NCI-H345 (cell line): ENCODE measurements around the gene RRH.
"Not testable (repeated sequence)": the region's sequence is repeated elsewhere in the genome, so short reads cannot be mapped to it uniquely, and the experiment has no call there.

Experiments used
- DNase-seq: peaks from one replicate; lab custom pipeline; 2025; lab: John Stamatoyannopoulos, UW

The RRH gene

DNA sequence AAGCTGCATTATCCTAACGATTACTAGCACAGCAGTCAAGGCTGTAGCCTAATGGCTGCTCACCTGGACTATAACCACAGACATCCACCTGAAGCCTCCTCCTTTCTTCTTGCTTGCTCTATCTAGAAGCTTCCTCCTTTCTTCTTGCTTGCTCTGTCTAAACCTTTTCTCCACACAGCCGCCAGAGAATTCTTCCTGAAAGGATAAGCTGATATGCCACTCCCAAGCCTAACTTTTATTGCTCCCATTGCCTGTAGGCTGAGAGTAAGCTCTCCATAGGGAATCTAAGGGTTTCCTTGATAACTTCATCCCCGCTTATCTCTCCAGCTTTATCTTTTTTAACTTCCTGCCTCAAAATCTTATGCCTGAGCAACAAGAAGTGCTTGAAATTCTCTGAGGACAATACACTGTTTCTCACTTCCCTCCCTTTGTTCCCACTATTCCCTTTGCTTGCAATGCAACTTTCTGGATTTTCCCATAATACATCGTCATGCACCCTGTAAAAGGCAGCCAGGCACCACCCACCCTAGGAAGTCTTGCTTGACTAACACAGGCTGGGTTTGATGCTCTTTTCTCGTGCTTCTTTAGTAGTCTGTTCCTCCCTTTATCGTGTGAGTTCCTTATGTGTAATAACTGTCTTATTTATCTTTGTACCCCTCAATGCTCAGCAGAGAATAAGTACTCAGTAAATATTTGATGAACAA is 18.8 kb downstream of the RRH start:
- no peak for DNase-seq

DNA sequence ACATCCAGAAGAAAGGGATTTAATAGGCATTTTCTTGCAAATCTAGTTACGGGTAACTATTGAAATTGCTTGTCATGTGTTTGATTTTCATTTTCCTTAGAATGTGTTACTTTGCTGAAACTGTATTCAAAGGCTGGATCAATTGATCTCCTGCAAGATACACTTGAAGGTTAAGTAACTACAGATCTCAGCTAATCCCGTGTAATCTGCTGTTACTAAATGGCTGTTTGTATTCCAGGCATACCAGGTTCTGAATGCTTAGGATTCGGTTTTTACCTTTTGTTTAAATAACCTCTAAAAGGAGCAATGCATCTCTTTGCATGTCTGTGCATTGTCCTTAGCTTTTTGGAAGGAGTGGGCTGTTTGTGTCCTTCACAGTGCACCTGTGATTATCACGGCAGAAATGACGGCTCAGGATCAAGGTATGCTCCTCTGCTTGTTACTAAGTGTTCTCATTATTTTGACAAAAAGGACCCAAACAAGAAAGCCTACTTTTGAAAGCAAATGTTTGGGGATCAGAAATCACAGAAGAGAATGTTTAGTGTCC is 20.2 kb downstream of the RRH start, which contains the start of gene LRIT3:
TSS of gene LRIT3 (plus strand) at position 212 of the 547 bp plus-strand sequence. CDS start at position 307, 95 bp downstream.
- DNase-seq, result no peak

DNA sequence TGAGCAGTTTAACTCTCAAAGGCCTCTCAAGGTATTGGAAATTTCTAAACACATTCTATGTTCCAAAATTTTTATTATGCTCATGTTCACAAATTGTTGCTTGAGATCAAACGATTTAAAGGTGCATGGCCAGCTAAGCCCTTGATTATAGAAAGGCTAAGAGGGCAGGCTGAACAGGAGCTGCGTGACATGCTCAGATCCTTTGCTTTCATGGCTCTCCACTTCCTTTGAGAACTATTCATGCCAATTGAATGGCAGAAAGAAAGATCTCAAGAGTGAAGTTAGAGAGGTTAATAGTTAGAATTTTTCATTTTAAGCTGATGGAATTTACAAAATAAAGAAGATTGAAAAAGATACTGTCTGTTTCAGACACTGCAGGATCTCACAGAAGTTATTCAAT is 20.7 kb downstream of the RRH start:
- DNase-seq, result no peak

DNA sequence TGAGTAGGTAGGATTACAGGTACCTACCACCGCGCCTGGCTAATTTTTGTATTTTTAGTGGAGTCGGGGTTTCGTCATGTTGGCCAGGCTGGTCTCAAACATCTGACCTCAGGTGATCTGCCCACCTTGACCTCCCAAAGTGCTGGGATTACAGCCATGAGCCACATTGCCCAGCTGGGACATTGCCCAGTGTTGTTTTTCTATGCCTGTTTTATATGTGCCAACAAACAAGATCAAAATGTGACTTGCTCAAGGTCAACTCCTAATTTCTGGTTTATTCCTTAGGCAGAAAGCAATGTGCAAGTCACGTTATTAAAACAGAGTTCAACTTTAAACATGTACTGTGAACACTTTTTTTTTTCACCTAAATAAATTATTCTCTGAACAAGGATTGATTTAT is 22.8 kb downstream of the RRH start:
- DNase-seq, result no peak

DNA sequence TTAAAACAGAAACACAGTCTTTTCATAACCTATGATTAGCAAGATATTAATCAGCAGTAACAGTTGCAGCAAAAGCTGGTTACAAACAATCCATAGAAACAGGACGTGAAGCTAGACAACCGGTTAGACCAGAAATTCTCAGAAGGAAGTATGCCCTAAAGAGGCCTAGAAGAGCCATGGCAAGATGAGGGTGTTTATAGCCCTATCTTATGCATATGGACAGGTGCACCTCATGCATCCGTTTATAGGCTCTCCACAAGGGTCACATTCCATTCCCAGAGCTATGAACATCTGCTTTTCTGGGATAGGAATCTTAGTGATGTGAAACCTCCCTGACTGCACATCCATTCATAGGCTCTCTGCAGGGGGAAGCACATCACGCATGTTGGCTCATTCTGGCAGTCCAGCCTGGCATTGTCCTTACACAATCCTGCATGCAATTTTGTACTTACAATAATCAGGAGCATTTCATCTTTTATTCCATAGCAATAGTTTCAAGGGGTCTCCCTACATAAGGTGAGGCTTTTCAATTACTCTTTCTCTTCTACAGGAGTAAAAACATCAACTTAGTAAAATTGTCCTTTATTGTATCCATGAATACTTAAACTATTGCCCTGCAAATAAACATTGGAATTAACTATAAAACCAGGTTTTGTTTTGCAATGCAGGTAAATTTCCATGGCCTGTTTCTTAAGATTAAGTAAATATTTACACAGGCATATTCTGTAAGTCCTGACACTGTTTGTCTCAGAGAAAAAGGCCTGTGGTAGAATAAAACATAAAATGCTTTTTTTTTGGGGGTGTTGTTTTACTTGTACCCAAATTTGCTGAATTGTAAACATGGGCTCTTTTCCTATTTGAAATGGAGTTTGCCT is 31.9 kb downstream of the RRH start:
- not testable (repeated sequence) for DNase-seq

DNA sequence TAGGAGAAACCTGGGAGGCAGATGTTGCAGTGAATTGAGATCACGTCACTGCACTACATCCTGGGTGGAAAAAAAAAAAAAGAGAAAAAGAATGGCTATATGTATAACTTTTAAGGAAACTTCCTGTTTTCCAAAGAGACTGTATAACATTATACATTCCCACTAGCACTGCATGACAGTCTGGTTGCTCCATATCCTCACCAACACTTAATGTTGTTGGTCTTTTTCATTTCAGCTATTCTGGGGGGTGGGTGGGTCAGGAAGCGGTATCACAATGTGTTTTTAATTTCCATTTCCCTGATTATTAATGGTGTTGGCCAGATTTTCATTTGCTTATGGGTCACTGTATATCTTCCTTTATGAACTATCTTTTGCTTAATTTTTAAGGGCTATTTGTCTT is 33.5 kb downstream of the RRH start:
- no peak for DNase-seq

DNA sequence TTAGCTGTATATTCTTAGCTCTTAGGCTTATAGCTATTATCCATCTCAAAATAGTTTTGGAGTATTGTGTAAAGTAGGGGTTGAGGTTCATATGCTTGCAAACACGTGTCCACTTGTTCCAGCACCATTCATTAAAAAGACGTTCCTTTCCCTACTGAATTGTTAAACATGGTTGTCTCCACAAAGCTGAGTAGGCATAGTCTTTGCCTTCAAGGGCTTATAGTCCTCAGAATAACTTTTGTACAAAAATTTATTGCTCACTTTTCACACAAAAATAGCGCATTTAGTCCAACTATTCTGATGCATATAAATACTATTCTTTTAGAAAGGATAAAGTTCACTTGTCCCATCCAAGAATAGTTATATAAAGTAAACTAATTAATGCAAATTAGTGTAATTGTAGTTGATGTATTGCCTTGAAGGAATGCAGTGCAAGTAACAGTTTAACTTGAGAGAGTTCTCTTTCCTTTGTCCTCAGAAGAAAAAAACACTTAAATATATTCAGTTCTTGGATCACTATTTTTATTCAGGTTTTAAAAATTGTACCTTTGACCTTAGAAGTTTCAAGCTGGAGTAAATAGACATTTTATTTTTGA is 34.2 kb downstream of the RRH start:
- DNase-seq, result no peak

DNA sequence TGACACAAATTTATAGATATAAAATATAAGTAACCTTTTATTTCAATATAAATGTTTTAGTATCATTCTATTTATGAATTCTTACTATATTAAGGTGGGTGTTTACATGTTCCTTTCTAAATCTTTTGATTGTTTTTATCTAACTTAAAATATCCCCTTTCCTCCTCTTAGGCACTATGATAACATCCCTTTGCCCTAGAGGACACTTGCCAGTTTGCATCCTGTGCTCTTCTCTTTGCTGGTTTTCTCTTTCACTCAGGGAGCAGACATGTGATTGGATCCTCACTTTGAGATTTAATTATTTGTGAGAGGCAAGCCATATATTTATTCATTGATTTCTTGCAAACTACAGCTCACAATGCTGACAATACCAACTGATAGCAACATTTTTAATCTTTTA is 36.4 kb downstream of the RRH start:
- no peak for DNase-seq

DNA sequence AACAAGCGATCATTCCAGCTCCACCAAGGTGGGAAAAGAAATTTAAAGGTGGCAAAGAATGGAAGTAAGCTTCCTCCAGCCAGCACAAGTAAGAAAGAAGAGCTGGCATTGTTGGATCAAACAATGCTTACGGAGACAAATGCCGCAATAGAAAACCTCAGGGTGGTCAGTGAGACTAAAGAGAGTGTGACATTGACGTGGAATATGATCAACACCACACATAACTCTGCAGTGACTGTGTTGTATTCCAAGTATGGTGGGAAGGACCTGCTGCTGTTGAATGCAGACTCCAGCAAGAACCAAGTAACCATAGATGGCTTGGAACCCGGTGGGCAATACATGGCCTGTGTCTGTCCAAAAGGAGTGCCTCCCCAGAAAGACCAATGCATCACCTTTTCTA is 42.3 kb downstream of the RRH start:
- DNase-seq, result no peak

DNA sequence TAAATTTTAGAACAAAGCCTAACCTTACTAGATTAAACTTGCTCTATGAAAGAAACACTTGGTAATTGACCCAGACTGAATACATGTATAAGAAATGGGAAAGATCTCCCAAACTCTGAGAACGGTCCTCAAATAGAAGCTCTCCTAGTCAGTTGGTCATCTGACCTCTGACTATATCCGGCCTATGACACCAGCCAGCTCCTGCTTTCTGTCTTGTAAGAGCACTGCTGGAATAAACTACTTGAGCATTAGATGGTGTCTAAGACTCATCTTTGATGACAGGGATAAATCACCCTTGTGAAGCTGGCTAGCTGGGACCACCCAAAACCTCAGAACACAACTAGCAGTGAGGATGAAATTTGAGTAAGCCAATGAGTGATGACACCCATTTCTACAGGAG is 44.3 kb downstream of the RRH start:
- DNase-seq, result no peak

DNA sequence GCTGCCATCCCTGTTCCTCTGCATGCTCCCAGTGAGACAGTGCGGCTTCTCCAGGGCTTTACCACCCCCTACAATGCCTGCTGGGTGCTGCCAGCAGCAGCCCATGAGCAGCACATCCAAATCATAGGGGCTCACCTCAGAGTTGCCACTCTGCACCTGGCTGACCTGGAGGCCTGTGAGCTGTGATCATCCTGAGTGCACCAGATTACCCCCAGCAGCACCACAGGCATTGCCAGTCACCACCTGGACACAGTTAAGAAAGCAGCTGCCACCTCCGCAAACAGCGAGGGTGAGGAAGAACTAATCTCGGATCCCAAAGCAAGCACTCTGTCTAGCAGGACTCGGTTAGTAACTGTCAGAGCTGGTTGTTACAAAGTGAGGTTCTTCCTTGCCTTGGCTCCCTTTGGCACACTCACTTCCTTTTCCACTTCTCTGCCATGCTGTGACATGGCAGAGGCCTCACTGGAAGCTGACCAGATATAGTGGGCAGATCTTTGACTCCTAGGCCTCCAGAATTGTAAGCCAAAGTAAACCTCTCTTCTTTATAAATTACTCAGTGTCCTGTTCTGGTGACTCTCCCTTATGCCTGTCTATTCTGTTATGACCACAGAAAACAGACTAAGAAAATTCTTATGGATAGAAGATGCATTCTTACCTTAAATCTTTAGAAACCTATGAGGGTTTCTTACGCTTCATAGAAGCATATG is 45.3 kb downstream of the RRH start:
- DNase-seq, result no peak

DNA sequence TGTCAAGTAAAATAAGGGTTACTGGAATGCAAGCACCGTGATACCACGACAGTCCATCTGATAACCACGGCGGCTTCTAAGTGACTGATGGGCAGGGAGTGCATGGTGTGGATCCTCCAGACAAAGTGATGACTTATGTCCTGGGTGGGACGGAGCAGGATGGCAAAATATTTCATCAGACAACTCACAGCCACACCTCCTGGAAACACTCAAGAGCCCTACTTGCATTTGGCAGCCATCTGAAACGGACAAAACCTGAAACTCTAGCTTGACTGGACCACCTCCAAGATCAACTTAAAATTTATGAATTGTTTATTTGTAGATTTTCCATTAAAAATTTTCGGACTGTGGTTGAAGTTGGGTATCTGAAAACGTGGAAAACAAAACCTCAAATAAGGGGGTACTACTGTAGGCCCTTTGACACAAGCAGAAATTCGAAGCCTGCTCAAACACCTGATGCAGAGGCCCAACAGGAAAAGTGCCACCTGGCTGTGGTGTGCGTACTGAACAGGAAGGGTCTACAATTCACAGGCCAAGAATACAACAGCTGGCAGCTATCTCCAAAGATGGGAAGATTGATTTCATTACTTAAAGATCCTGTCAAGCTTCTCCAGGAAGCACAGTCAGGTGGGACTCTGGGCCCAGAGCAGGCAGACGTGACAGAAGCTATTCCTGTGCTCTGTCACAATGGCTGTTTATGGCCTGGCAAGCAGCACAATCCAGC is 46.2 kb downstream of the RRH start:
- no peak for DNase-seq

DNA sequence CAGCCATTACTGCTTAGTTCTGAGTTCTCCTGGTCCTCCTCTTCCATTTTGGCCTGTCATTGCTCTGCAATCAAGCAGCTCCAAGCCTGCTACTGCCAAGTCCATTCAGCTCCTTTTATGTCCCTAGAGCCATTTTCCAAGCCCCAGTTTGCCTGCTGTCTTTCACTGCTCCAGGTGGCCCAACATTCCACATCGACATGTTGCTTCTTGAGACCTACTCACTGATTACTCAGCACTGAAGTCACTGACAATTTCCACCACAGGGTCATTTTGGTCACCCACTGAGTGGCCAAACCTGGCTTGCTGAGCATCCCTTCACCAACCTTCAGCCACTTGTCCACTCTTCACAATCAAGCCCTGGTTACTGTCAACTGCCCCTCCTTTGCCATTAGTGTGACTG is 47.3 kb downstream of the RRH start:
- DNase-seq, result no peak

DNA sequence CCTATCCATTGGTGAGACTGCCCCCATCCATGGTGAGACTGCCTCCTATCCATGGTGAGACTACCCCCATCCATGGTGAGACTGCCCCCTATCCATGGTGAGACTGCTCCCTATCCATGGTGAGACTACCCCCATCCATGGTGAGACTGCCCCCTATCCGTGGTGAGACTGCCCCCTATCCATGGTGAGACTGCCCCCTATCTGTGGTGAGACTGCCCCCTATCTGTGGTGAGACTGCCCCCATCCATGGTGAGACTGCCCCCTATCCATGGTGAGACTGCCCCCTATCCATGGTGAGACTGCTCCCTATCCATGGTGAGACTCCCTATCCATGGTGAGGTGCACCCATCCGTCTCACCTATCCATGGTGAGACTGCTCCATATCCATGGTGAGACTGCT is 47.8 kb downstream of the RRH start:
- DNase-seq, result not testable (repeated sequence)

DNA sequence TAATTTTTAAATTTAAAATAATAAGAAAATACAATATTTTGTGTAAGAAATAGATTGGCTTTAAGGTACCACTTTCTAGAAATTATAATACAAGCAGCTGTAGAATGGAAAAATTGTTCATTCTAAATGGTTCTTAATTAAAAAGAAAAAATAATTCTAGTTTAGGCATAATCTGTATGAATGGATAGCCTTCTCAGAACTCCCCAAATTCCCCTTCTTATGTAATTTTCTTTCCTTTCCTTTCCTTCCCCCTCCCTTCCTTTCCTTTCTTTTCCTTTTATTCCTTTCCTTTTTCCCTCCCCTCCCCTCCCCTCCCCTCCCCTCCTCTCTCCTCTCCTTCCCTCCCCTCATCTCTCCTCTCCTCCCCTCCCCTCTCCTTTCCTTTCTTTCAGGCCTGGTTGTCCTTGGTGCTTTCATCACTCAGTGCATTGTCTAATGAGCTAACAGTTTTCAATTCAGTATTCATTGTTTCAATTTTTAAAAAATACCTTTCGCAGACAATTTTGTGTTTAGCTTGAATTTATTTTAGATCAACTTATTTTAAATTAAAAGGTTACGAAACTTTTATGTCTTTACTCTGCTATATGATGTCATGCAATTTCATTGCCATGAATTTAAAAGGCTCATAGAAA is 49.0 kb downstream of the RRH start:
- no peak for DNase-seq

DNA sequence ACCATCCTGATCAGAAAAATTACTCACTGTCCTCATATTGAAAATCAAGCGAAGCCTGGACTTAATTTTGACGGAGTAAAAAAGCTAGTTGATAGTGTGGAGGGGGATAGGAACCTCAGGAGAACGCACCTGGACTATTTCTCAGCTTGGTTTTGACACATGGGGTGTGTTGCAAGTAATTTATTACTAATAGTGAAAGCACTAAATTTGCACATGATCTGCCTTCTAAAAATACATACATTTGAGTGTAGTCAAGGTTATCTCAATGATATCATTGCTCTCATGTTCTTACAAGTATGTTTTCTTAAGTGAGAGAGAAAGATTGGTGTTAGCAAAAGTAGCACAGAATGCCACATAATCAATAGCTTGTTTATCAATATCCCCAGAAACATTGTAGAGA is 49.6 kb downstream of the RRH start:
- DNase-seq, result no peak

DNA sequence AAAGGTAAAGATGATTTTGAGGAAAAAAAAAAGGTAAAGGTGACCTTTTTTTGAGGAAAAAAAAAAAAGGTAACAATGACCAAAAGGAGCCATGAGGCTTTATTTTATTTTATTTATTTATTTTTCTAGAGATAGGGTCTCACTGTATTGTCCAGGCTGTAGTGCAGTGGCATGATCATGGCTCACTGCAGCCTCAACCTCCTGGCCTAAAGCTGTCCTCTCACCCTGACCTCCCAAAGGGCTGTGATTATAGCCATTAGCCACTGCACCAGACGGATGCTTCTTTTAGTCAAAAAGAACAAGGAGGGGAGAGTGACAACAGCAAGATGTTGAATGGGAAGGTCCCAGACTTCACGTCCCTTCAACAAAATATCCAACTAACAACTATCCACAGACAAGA is 50.6 kb downstream of the RRH start:
- DNase-seq, result no peak

DNA sequence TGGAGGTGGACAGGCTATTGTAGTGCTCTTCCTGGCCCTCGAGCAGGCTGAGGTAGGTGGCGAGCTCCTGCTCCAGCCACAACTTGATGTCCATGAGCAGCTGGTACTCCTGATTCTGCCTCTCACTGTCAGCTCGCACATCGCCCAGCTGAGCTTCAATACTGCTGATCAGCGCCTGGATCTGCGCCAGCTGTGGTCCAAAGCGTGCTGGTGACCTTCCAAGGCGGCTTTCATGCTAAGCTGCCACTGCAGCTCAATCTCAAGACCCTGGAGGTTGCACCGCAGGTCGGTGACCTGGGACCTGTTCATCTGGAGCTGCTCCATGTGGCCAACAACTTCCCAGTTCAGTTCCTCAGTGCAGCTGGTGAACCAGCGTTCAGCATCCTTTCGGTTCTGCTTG is 51.3 kb downstream of the RRH start:
- DNase-seq, result no peak

DNA sequence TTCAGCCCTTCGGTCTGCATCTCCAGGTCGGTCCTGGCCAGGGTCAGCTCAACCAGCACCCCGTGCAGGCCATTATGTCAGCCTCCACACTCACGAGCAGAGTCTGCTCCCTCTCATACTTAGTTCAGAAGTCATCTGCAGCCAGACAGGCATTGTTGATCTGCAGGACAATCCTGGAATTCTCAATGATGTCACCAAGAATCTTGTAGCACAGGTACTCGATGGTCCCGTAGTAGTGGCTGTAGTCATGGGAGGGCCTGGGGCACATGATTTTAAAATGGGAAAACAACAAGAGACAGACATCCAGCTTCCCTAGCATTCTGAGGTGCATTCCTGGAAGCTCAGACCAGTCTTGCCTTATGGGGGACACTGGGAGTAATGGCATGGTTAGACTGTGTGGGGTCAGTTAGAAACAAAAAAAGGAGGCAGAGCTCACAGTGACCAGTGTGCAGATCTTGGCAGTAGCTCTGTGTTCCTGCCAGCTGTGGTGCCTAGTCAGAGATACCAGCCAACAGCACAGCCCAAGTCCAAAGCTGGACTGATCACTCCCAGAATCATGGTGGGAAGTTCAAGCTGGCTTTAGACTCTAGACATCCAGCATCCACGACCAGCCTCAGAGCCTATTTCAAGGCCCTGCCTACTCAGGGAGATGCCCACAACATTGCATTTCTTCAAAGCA is 52.0 kb downstream of the RRH start:
- DNase-seq, result no peak

DNA sequence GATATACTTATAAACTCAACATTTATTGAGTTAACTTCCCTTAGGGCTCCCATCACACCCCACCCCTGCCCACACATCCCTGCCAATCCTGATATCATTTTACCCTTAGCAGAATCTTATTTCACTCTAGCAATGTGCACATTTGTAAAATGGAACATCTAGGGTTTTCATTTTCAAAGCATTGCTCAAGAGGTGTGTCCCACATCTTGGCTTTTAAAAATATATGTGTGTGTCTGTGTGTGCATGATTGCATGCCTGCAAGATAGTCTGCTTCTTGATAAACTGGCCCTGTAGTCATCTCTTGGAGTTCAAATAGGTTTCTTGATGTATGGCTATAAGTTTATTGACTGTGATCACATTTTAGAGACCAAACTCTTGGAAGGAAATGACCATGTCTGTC is 58.5 kb downstream of the RRH start:
- no peak for DNase-seq
